WTC11 (cell line): Measurements from ENCODE around the gene PLA2G1B. TPM values are rescaled to one million over a fixed set of nuclear protein-coding genes. Genes with fewer than 3 reads are reported as not detected.

Source experiments
- ATAC-seq: fragments of 200-7000 bp; cut with Tn5 transposase; 2 replicates; pipeline ENCODE4 v1.10.0; 2021; ENCODE audit warnings: mild to moderate bottlenecking, moderate library complexity
- CTCF ChIA-PET: fragments of 300-600 bp; sonication (Branson Sonifier 250); formaldehyde crosslinking; loops from one replicate; lab custom pipeline; 2021; ENCODE audit warnings: antibody characterized with exemption; lab: Charles Lee
- POLR2A ChIA-PET: fragments of 350-600 bp; sonication (Branson Sonifier 250); formaldehyde crosslinking; loops from one replicate; lab custom pipeline; 2021; ENCODE audit warnings: antibody characterized with exemption; lab: Charles Lee
- DNase-seq: peaks from one replicate; pipeline ENCODE4 v3.0.0; 2021; ENCODE audit warnings: low spot score
- H3K27ac Mint-ChIP-seq: 2 replicates; pipeline ENCODE4 v1.8.0; 2021; ENCODE audit warnings: mixed read lengths
- H3K27me3 Mint-ChIP-seq: 2 replicates; pipeline ENCODE4 v1.8.0; 2021; ENCODE audit warnings: low read depth, mild to moderate bottlenecking, moderate library complexity, mixed read lengths
- H3K36me3 Mint-ChIP-seq: 2 replicates; pipeline ENCODE4 v1.8.0; 2021; ENCODE audit warnings: mixed read lengths
- H3K4me1 Mint-ChIP-seq: 2 replicates; pipeline ENCODE4 v1.8.0; 2022; ENCODE audit warnings: mixed read lengths
- H3K4me3 Mint-ChIP-seq: 2 replicates; pipeline ENCODE4 v1.8.0; 2021; ENCODE audit warnings: mild to moderate bottlenecking, moderate library complexity, mixed read lengths
- H3K9me3 Mint-ChIP-seq: 2 replicates; pipeline ENCODE4 v1.8.0; 2021; ENCODE audit warnings: mixed read lengths
- CDX4 ChIP-seq: fragments of 250-450 bp; sonication (Bioruptor Pico); IDR thresholded peaks from 2 replicates; pipeline ENCODE4 v1.9.0; 2021; ENCODE audit warnings: moderate library complexity, mild to moderate bottlenecking, inconsistent platforms, borderline replicate concordance
- CREB1 ChIP-seq: sonication (generic); formaldehyde crosslinking; IDR thresholded peaks from 2 replicates; pipeline ENCODE4 v1.8.0; 2023; ENCODE audit warnings: mild to moderate bottlenecking, missing genetic modification reagents
- FOXK1 ChIP-seq: sonication (generic); formaldehyde crosslinking; IDR thresholded peaks from 2 replicates; pipeline ENCODE4 v1.8.0; 2022; ENCODE audit warnings: mild to moderate bottlenecking, moderate library complexity, missing genetic modification reagents
- MAX ChIP-seq: sonication (generic); formaldehyde crosslinking; IDR thresholded peaks from 2 replicates; pipeline ENCODE4 v1.8.0; 2022; ENCODE audit warnings: mild to moderate bottlenecking, missing genetic modification reagents
- NR1H2 ChIP-seq: sonication (generic); formaldehyde crosslinking; IDR thresholded peaks from 2 replicates; pipeline ENCODE4 v1.9.0; 2021; ENCODE audit warnings: mild to moderate bottlenecking, moderate library complexity, missing genetic modification reagents
- RELA ChIP-seq: sonication (generic); formaldehyde crosslinking; IDR thresholded peaks from 2 replicates; pipeline ENCODE4 v1.8.1; 2022; ENCODE audit warnings: missing genetic modification reagents, mild to moderate bottlenecking, borderline replicate concordance
- SOX15 ChIP-seq: fragments of 250-450 bp; sonication (Bioruptor Pico); IDR thresholded peaks from 2 replicates; pipeline ENCODE4 v1.9.0; 2021; ENCODE audit warnings: mild to moderate bottlenecking
- TCF7 ChIP-seq: sonication (generic); formaldehyde crosslinking; IDR thresholded peaks from 2 replicates; pipeline ENCODE4 v1.8.0; 2022; ENCODE audit warnings: mild to moderate bottlenecking, low read depth, missing genetic modification reagents, moderate library complexity
- TEAD1 ChIP-seq: sonication (generic); formaldehyde crosslinking; IDR thresholded peaks from 2 replicates; pipeline ENCODE4 v1.8.0; 2022; ENCODE audit warnings: mild to moderate bottlenecking, missing genetic modification reagents
- USF1 ChIP-seq: sonication (generic); formaldehyde crosslinking; IDR thresholded peaks from 2 replicates; pipeline ENCODE4 v1.8.0; 2022; ENCODE audit warnings: mild to moderate bottlenecking, missing genetic modification reagents
- ZNF219 ChIP-seq: sonication (generic); formaldehyde crosslinking; IDR thresholded peaks from 2 replicates; pipeline ENCODE4 v1.8.0; 2023; ENCODE audit warnings: missing genetic modification reagents, mild to moderate bottlenecking, borderline replicate concordance
- ZNF396 ChIP-seq: fragments of 250-450 bp; sonication (Bioruptor Pico); IDR thresholded peaks from 2 replicates; pipeline ENCODE4 v1.8.0; 2021; ENCODE audit warnings: mild to moderate bottlenecking, moderate library complexity, borderline replicate concordance
- ZNF532 ChIP-seq: fragments of 250-450 bp; sonication (Bioruptor Pico); IDR thresholded peaks from 2 replicates; pipeline ENCODE4 v1.9.0; 2021; ENCODE audit warnings: mild to moderate bottlenecking, borderline replicate concordance
- total RNA-seq: library from RNA; stranded (reverse); gene quantifications from 3 replicates; pipeline ENCODE4 v1.2.3, GENCODE V29; 2021
- TF ChIP-seq, protein P1 (sequence below): sonication (generic); formaldehyde crosslinking; IDR thresholded peaks from 2 replicates; pipeline ENCODE4 v1.8.1; 2022; ENCODE audit warnings: low read depth, missing genetic modification reagents, borderline replicate concordance
- TF ChIP-seq, protein P2 (sequence below): fragments of 250-450 bp; sonication (Bioruptor Pico); IDR thresholded peaks from 2 replicates; pipeline ENCODE4 v1.9.0; 2021; ENCODE audit warnings: mild to moderate bottlenecking
- TF ChIP-seq, protein P3 (sequence below): sonication (generic); formaldehyde crosslinking; IDR thresholded peaks from 2 replicates; pipeline ENCODE4 v1.8.1; 2022; ENCODE audit warnings: low read depth, mild to moderate bottlenecking, moderate library complexity, missing genetic modification reagents, borderline replicate concordance

Gene PLA2G1B
- total RNA-seq, 1 experiment from 2014 or later, result 1.8 TPM

GRCh38 chr12:120323772-120324171, 3.8 kb downstream of the PLA2G1B start:
- H3K4me3 Mint-ChIP-seq, result no peak overlapping the region
- POLR2A ChIA-PET, result no interaction called here
- H3K9me3 Mint-ChIP-seq, result no peaks in the 10 kb centered on the region
- H3K36me3 Mint-ChIP-seq, result no peaks in the 10 kb centered on the region
- no peak for TF ChIP-seq SOX15
- no peak for TF ChIP-seq TCF7 (CRISPR knock-in tag)
- no peak for TF ChIP-seq NR1H2 (CRISPR knock-in tag)
- no peak for TF ChIP-seq CREB1 (CRISPR knock-in tag)
- TF ChIP-seq USF1 (CRISPR knock-in tag), result no peak
- no peak for TF ChIP-seq FOXK1
- TF ChIP-seq RELA (CRISPR knock-in tag), result no peak
- no peak for TF ChIP-seq CDX4 (CRISPR knock-in tag)
- TF ChIP-seq, protein P1, sequence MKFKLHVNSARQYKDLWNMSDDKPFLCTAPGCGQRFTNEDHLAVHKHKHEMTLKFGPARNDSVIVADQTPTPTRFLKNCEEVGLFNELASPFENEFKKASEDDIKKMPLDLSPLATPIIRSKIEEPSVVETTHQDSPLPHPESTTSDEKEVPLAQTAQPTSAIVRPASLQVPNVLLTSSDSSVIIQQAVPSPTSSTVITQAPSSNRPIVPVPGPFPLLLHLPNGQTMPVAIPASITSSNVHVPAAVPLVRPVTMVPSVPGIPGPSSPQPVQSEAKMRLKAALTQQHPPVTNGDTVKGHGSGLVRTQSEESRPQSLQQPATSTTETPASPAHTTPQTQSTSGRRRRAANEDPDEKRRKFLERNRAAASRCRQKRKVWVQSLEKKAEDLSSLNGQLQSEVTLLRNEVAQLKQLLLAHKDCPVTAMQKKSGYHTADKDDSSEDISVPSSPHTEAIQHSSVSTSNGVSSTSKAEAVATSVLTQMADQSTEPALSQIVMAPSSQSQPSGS (CRISPR knock-in tag), result no peak
- TF ChIP-seq ZNF219, result no peak
- CTCF ChIA-PET, result interaction anchor here (1.0 to 1.5 kb wide), 2 partner anchors 22 to 133 kb away, joined by 3 to 5 read pairs; partner anchors contain the start of gene SIRT4
- peaks cover 5% of the 10 kb centered on the region; the same call in 1 of the 2 replicates for H3K4me1 Mint-ChIP-seq
- DNase-seq, result no peak
- no peak for ATAC-seq
- H3K27ac Mint-ChIP-seq, result no peak overlapping the region
- peaks cover 5% of the 10 kb centered on the region for H3K27me3 Mint-ChIP-seq

GRCh38 chr12:120321382-120322202, 6.0 kb downstream of the PLA2G1B start:
- CTCF ChIA-PET, result interaction anchor here (0.7 to 3.7 kb wide), 5 partner anchors 14 to 684 kb away, joined by 3 to 19 read pairs (median 3); partner anchors contain the start of gene SIRT4
- TF ChIP-seq MAX (CRISPR knock-in tag), result no peak
- no peak for TF ChIP-seq ZNF219
- no peak for TF ChIP-seq ZNF396 (CRISPR knock-in tag)
- no peak for TF ChIP-seq ZNF532 (CRISPR knock-in tag)
- TF ChIP-seq, protein P2, sequence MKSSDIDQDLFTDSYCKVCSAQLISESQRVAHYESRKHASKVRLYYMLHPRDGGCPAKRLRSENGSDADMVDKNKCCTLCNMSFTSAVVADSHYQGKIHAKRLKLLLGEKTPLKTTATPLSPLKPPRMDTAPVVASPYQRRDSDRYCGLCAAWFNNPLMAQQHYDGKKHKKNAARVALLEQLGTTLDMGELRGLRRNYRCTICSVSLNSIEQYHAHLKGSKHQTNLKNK (CRISPR knock-in tag), result no peak
- TF ChIP-seq, protein P3, sequence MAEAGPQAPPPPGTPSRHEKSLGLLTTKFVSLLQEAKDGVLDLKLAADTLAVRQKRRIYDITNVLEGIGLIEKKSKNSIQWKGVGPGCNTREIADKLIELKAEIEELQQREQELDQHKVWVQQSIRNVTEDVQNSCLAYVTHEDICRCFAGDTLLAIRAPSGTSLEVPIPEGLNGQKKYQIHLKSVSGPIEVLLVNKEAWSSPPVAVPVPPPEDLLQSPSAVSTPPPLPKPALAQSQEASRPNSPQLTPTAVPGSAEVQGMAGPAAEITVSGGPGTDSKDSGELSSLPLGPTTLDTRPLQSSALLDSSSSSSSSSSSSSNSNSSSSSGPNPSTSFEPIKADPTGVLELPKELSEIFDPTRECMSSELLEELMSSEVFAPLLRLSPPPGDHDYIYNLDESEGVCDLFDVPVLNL (CRISPR knock-in tag), result no peak
- TF ChIP-seq TEAD1, result no peak
- H3K36me3 Mint-ChIP-seq, result no peaks in the 10 kb centered on the region
- ATAC-seq (no peak), DNase-seq (no peak)
- H3K27me3 Mint-ChIP-seq, result peaks cover 5% of the 10 kb centered on the region
- POLR2A ChIA-PET, result interaction anchor here (1.1 kb wide), 1 partner anchor 30 kb away, joined by 4 read pairs; the partner anchor contains the start of gene RNU4-2
- no peak overlapping the region for H3K4me3 Mint-ChIP-seq
- 0 out of 2 replicates have a peak, but pooled peaks cover 4% of the 10 kb centered on the region for H3K9me3 Mint-ChIP-seq
- H3K4me1 Mint-ChIP-seq, result peaks cover 12% of the 10 kb centered on the region
- H3K27ac Mint-ChIP-seq, result no peak overlapping the region
